Measurements from ENCODE around the gene AAR2.

Gene AAR2

DNA sequence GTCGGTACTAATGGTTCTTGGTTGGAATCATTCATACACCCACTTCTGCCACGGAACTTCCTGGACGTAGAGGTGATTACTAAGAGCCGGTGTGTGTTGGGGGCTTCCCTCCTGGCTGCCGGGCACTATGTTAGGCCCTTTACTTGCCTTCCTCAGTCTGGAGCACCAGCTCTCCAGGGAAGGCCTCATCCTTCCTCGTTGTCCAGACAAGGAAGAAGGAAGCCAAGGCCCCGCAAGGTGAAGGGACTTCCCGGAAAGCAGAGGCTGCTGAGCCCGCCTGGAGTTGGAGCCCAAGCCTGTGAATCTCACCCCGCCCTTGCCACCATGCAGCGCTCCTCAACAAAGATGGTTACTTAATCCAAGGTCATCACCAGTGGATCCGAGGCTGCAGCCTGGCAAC, 26.2 kb downstream of the AAR2 start:
- no peak for DNase-seq

DNA sequence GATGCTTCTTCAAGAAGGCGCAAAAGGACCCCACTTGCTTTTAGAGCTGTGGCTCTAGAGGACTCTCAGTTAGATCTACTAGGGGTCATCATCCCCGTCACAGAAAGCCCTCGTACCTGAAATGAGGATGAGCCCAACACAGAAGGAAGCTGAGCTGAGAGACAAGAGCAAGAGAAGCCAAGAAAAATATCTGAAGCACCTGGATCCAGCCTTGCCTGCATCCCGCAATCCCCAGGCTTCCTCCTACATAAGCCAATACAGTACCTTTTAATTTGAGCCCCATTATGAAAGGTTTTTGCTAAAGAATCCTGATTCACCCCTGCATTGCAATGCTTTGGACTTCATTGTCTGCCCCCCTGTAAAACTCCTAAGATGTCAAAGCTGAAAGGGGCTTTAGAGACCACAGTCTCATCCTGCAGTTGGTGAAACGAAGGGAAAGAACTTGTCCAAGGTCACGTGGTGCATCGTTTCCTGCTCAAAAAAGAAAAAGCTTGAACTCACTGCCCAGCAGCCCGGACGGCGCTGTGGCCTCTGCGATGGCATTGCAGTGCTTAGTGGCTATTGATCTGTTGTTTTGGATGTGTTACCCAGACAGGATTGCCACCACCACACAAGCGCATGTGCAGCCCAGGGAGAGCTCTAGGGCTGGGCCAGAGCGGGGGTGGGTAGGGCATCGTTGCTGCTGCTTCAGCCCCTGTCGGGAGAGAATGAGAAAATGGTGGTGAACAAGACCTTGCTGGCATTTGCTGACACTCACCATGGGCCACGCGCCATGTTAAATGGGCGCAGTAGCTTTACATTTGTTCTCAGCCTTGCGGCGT, 28.4 kb downstream of the AAR2 start:
- DNase-seq = no peak

- DNase-seq = no peak
Observed at GRCh38 chr20:36266189-36266588, 29.9 kb downstream of the AAR2 start.

- DNase-seq = no peak
Observed at GRCh38 chr20:36267605-36268381, 31.5 kb downstream of the AAR2 start.

DNA sequence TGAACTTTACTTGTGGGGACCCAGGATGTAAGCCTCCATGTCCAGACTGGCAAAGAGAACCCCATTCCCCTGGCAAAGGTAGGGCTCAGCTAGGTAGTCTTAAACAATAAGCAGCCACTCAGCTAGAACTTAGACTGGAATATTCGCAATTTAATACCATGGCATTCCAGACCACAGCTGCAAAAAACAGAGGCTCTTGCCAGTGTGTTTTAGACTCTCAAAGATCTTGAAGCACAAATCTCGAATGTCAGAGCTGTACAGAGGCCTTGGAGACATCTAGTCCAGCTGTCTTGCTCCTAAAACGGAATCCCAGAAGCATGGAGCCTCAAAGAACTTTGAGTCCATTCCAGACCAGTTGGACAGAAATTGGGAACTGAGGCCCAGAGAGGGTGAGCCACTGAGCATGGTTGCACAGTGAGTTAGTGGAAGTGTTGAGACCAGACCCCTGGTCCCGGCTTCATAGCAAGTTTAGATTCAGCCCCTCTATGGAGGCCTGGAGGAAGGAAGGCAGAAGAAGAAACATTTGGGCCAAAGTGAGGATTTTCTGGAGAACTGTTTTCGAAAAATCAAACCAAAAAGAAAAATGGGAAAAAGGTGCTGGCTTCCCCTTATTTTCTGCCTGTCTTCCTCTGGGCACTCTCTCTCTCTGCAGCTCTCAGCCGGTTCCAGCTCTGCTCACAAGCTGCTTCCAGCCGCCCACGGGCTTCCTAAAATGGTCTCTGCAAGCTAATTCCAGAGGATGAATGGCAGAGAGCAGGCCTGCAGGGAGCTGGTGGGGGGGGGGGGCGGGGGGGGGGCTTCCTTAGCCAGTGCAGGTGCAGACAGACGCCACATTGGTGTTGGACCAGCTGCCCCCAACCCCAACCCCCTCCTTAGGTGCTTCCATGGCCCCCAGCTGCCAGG, 32.4 kb downstream of the AAR2 start:
- no peak for DNase-seq

DNA sequence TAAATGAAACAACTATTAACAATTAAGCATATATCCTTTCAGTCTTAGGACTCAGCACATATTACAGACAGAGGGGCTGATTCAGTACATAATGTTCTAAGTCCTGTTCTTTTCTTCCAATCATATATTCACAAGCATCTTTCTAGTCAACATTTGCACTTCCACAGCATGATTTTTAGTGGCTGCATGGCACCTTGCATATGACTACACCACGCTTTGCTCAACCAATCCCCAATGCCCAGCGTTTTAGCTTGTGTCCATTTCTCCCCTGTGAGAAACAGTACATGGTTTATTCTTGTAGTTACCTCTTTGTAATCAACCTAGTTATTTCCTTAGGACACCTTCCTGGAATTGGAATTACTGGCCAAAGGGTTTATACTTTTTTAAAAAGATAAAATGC, 33.2 kb downstream of the AAR2 start:
- no peak for DNase-seq

DNA sequence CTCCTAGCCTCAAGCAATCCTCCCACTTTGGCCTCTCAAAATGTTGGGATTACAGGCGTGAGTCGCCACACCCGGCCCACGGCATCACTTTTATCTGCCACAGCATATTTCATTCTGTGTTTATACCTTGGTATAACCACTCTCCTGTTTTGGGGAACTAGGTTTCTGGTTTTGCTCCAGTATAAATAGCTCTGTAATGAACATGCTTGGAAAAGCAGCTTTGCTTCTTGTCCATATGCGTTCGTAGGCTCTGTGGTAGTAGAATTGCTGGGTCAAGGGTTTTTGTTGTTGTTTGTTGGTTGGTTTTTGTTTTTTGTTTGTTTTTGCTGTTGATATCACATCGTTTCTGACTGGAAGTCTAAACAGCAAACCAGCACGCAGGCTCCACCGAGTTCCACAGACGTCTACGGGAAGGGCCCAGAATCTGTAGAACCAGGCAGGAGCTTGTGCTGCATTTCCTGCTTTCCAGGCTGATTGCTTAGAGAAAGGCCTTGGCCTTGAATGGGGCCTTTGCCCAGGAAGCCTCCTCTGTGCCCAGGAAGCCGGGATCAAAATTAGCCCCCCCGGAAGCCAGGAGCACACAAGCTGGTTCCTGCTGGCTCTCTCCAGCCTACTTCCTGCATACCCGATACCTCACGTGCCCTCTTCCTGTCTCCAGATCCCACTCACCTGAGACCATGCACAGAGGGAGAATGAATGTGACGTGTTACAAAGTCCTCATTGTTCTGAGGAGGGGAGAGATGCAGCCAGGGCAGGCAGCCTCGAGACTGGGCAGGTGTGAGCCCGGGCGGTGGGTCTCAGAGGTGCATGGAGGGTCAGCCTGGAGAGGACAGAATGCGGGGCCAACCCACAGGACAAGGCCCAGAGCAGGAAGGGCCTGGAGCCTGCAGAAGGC, 34.7 kb downstream of the AAR2 start:
- no peak for DNase-seq

GRCh38 chr20:36271639-36272546, 35.6 kb downstream of the AAR2 start:
- DNase-seq = no peak

DNA sequence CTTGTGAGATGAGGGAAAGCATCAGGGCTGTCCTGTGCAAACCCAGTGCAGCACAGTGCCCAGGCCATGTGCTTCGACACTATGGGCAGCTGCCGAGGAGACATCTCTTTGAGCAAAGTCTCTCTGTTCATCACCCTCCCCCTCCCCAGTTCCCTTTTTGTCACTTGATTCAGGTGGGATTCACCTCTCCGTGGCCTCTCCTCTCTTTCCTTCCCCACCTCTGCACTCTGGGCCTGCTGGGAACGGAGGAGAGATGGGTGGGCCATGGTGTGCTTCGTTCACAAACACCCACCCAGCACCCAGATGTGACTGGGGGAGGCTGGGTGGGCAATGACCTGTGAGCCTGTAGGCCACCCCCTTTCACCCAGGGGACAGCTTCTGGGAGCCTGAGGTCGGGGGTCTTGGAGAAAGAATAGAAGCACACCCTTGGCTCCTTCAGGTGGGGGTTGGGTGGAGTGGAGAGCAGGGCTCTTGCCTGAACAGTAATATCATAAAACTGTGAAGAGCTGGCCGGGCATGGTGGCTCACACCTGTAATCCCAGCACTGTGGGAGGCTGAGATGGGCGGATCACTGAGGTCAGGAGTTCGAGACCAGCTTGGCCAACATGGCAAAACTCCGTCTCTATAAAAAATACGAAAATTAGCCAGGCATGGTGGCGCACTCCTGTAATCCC, 36.4 kb downstream of the AAR2 start:
- DNase-seq = no peak

DNA sequence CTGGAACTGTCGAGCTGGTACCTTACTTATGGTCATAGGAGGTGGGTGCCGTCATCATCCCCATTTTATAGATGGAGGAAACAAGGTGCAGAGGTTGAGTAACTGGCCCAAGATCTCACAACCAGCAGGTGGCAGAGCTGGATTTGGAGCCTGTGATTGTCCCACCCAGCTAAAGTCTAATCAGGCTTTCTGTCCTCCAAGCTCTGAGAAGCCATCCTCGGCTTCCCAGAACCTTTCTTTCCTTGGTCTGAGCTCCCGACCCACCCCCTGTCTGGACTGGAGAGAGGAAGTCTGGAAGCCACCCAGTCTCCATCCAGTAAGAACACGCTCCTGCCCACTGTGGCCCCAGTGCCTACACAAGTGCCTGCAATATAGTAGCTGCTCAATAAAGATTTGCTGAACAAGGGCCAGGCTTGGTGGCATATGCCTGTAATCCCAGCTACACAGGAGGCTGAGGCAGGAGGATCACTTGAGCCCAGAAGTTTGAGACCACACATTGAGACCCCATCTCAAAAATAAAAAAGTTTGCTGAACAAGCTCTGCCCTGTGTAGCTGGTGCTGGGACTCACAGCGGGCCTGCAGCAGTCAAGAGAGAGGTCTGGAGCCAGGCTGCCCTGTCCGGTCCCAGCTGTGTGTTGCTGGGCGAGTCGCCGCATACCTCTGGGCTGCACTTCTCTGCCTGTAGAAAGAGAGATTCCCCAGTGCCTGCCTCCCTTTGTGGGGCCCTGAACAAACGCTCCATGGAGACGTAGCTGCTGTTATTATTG, 37.3 kb downstream of the AAR2 start:
- peak; percentile 40 for DNase-seq

DNA sequence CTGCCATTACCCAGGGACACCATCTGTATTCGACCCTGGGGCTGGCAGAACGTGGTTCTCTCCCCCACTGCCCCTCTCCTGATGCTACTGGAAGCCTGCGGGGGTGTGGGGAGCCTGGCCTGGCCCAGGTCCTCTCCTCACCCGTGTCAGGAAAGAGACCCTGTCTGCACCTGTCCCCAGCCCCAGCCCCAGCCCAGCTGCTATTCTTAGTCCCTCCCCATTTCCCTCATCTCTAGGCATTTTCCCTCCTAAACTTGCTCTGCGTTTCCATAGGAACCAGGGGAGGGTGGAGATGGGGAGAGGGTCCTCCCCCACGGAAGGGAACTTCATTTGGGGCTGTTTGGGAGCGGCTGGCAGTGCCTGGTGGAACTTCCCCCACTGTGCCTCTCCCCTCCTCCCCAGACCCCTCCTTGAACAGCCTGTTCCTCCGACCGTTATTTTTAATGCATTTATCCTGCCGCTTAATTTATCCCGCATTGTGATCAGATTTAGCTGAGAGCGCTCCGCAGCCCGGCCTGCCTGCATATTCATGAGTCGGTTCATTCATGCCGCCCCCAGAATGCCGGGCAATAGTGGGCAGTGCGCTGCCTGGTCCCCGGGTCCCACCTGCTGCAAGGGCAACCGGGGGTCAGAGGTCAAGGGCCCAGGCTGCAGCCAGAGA, 38.0 kb downstream of the AAR2 start:
- DNase-seq = no peak

- DNase-seq = no peak
Observed at GRCh38 chr20:36275011-36275410, 38.7 kb downstream of the AAR2 start.

GRCh38 chr20:36275441-36276189, 39.3 kb downstream of the AAR2 start:
- DNase-seq = no peak

- DNase-seq = no peak
Observed at GRCh38 chr20:36277546-36277945, 41.3 kb downstream of the AAR2 start.

GRCh38 chr20:36279362-36279761, 43.1 kb downstream of the AAR2 start:
- DNase-seq = no peak

DNA sequence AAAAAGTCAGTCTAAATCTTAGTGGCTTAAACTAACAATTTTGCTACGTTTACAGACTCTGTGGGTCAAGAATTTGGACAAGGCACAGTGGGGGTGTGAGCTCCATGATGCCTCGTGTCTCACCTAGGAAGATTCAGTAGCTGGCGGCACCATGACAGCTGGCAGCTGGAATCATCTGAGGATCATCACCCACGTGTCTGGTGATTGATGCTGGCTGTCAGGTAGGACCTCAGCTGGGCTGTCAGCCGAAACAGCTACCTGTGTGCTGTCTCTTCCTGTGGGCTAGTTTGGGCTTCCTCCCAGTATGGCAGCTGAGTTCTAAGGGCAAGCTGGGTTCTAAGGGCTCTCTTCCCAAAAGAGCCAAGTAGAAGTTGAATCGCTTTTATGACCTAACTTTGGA, 43.5 kb downstream of the AAR2 start:
- DNase-seq = no peak

DNA sequence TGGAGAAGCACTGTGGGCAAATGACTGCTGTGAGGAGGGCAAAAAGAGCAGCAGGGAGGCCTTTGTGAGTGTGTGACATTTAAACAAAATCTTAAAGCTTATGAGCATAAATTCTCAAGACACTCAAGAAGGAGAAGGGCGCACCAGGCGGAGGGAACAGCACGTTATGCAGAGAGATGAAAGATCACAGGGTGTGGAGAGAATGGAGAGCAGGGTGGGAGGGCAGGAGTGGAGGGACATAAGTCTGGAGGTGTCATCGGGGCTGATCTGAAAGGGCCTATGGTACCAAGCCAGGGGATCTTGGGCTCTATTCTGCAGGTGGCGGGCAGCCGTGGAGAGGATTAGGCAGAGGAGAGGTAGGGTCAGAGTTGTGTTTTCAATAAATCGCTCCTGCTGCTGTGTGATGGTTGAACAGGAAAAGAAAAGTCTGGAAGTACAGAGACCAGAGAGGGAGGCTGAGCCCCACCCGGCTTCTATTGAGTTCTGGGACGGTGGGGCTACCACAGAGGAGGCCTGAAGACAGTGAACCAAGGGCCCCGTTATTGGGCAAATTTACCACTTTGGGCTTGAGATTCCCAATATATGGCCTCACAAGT, 45.6 kb downstream of the AAR2 start:
- DNase-seq = no peak

GRCh38 chr20:36284751-36285150, 48.5 kb downstream of the AAR2 start:
- DNase-seq = no peak
